Kidney capillary endothelial cell (primary cell): ENCODE measurements around the gene CNKSR1.
A peak's percentile ranks its signal among the peaks of the same experiment; 100 is the strongest.

ENCODE experiments used
- DNase-seq: peaks from one replicate; pipeline ENCODE4 v3.0.0-alpha.2; 2018; ENCODE audit warnings: low spot score

Gene CNKSR1

GRCh38 chr1:26184883-26185282 is 7.6 kb downstream of the CNKSR1 start:
- DNase-seq: no peak

GRCh38 chr1:26187882-26188281 is 10.6 kb downstream of the CNKSR1 start:
- DNase-seq: no peak

DNA sequence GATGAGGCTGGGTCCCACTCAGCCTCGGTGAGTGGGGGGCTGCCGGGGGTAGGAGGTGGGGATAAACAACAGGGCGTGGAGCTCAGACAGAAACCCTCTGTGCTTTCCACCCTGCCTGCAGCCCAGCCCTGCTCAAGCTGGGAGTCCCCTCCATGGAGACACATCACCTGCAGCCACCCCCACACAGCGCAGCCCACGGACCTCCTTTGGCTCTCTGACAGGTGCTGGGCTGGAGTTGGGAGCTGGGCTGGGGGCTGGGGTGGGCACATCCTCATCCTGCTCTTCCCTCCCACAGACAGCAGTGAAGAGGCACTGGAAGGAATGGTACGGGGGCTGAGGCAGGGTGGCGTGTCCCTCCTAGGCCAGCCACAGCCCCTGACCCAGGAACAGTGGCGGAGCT is 11.2 kb downstream of the CNKSR1 start:
- DNase-seq: no peak

GRCh38 chr1:26189331-26189730 is 12.0 kb downstream of the CNKSR1 start:
- no peak for DNase-seq

GRCh38 chr1:26189751-26190275 is 12.5 kb downstream of the CNKSR1 start:
- DNase-seq: no peak

GRCh38 chr1:26190373-26190987 is 13.2 kb downstream of the CNKSR1 start, which contains the start of gene CATSPER4:
TSS of gene CATSPER4 (plus strand) at chr1:26190602. CDS start at chr1:26190628, 26 bp downstream.
- DNase-seq: no peak

GRCh38 chr1:26191739-26192138 is 14.4 kb downstream of the CNKSR1 start:
- no peak for DNase-seq

DNA sequence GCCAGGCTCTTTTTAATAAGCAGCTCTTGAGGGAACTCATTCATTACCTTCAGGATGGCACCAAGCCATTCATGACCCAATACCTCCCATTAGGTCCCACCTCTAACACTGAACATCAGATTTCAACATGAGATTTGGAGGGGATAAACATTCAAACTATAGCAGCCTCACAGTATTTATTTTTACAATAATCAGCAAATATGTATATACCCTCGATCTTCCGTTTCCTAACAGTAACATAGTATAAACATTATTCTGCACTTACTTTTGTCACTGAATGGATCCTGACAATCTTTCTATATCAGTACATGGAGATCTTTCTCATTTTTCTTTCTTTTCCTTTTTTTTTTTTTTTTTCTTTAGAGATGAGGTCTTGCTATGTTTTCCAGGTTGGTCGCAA is 18.5 kb downstream of the CNKSR1 start:
- DNase-seq: no peak

DNA sequence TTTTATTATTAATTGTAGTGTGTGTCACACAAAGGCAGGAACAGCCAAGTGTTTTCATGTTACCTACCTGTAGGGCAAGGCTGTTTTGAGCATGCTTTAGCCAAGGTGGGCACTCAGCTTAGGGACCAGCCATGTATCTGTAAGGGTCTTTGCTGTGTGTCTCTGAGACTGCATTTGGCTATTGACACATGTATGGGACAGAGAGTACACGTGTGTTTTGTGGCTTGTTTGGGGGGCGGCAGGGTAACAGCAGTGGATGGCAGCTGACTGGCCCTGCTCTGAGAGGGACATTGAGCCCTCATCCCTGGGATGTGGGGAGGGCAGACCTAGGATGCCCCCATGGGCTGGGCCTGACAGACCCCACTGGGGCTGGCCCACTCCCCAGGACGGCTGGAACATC is 20.0 kb downstream of the CNKSR1 start:
- no peak for DNase-seq

DNA sequence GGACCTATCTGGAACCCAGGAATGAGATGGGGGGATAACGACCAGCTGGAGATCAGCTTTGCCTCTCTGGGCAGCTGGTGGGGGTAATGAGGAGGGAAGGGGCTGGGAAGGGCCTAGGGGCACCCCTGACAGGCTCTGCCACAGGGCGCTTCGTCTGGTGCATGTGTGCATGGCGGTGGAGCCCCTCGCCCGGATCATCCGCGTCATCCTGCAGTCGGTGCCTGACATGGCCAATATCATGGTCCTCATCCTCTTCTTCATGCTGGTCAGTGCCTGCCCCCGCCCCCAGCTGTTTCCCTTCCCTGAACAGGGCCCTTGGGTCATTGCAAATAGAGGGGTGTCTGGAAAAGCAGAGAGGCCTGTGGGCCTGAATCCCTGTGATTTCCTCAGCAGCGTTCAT is 20.5 kb downstream of the CNKSR1 start:
- DNase-seq: no peak

DNA sequence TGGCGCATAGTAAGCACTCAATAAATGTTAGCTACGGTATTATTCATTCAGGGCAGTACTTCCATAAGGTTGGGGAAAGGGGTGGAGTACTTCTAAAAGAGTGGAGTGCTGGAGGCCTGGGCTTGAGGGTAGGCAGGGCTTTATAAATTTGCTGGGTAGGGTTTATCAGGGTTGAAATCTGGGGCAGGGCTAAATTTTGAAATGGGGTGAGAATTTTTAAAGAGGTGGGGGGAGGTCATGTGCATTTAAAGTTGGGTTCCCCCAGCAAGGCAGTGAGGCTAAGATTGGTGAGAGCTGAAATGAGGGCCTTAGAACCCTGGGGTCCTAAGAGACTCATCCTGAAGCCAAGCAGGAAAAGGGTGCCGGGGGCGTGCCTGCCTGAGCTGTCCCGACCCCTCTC is 23.1 kb downstream of the CNKSR1 start:
- DNase-seq: no peak

GRCh38 chr1:26203642-26204318 is 26.5 kb downstream of the CNKSR1 start:
- no peak for DNase-seq

DNA sequence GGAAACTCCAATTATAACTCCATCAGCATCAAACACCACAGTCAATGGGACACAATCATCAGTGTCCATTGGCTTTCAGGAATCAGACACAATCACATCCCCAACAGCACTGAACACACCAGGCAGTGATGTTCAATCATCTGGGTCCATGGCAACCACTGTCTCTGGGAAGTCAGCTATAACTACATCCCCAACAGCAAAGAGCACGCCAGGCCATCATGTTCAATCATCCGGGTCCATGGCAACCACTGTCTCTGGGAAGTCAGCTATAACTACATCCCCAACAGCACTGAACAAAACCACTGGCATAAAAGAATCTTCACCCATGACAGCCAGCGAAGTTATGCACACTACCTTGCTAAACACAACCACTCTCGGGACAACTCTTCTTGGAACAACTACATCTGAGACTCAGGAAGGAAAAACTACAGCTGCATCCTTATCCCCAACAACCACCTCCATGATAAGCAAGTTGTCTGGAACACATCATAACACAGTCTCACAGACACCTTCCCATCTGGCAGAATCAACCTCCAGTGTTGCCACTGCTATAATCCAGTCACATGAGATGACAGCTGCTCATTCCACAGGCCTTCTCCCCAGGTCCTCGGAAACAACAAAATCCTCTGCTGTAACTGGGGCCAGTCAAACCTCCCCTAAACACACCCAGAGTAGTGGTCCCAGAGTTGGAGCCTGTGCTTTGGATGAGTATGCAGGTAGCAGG is 33.0 kb downstream of the CNKSR1 start:
- no peak for DNase-seq

DNA sequence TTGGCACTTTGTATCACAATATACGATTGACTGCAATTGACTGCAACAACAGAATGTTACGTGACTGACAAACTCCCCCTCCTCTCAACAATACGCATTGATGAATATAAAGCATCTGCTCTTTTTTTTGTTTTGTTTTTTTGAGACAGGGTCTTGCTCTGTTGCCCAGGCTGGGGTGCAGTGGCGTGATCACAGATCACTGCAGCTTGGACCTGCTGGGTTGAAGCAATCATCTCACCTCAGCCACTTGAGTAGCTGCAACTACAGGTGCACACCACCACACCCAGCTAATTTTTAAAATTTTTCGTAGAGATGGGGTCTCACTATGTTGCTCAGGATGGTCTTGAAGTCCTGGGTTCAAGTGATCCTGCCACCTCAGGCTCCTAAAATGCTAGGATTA is 35.4 kb downstream of the CNKSR1 start:
- no peak for DNase-seq

DNA sequence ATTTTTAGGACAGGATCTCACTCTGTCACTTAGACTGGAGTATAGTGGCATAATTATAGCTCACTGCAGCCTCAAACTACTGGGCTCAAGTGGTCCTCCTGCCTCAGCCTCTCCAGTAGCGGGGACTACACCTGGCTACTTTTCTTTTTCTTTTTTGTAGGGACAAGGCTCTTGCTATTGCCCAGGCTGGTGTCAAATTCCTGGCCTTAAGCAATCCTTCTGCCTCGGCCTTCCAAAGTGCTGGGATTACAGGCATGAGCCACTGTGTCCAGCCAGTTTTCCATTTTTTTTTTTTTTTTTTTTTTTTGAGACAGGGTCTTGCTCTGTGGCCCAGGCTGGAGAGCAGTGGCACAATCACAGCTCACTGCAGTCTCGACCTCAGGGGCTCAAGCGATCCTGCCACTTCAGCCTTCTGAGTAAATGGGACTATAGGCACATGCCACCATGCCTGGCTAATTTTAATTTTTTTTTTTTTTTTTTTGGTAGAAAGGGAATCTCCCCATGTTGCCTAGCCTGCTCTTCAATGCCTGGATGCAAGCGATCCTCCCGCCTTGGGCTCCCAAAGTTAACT is 36.1 kb downstream of the CNKSR1 start:
- DNase-seq: no peak

DNA sequence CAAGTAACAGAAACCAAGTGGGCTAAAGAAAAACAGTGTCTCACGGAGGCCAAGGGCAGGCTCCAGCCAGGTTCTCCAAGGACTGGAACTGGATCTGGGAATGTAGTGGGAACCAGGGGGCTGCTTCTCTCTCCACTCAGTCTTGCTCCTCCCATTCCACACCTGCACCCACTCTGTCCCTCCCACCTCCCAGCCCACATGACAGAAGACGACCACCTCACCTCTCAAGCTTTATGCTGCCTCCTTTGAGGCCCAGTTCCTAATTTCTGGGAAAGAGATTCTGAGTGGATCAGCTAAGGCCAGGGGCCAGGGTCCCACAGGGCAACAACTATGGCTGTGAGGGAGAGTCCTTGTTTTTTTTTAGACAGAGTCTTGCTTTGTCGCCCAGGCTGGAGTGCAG is 38.0 kb downstream of the CNKSR1 start:
- no peak for DNase-seq

- no peak for DNase-seq
Observed at GRCh38 chr1:26218906-26219494, 41.7 kb downstream of the CNKSR1 start.

DNA sequence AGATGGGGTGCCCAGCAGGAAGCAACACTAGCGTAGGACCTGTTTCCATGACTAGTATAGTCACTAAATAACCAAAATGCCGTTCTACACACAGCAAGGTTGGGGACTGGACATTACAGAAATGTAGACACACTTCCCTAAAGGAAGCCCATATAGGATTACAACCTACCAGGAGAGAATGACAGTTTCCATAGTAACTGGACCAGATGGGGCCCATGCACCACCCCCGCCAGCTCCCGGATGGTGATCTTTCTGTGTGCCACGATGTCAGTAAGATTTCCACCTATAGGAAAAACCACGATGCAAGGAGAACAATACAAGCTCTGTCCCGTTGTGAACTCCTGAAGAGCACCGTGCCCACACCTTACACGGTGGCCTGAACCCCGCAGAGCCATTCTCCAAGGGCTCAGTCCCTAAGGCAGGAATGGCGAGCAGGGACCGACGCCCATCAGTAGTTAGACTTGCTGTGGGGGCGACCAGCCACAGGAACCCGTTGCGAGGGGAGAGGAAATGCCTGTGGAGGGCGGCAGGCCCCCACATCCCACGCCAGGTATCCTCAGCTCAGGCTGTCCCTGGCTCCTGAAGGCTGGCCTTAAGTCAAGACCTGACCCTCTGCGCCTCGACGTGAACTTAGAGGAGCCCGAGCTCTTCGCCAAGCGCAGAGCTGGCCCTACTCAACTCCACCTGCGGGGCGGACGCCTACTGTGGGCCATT is 43.1 kb downstream of the CNKSR1 start:
- no peak for DNase-seq

- no peak for DNase-seq
Observed at GRCh38 chr1:26221094-26221493, 43.8 kb downstream of the CNKSR1 start.

DNA sequence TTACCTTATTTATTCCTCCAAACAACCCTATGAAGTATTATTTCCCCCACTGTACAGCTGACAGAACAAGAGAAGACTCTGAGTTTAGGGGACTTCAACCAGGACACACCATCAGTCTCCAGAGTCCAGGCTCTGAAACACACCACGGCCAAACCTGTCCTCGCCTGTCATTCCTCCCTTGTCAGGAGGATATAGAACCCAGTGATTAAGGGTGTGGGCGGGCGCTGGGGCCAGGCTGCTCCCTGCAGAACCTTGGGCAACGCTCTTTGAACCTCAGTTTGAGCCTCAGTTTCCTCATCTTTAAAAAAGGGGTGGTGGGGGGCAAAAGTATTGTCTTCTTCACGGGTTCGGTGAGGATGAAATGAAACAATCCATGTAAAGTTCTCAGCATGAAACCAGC is 47.3 kb downstream of the CNKSR1 start:
- DNase-seq: no peak

DNA sequence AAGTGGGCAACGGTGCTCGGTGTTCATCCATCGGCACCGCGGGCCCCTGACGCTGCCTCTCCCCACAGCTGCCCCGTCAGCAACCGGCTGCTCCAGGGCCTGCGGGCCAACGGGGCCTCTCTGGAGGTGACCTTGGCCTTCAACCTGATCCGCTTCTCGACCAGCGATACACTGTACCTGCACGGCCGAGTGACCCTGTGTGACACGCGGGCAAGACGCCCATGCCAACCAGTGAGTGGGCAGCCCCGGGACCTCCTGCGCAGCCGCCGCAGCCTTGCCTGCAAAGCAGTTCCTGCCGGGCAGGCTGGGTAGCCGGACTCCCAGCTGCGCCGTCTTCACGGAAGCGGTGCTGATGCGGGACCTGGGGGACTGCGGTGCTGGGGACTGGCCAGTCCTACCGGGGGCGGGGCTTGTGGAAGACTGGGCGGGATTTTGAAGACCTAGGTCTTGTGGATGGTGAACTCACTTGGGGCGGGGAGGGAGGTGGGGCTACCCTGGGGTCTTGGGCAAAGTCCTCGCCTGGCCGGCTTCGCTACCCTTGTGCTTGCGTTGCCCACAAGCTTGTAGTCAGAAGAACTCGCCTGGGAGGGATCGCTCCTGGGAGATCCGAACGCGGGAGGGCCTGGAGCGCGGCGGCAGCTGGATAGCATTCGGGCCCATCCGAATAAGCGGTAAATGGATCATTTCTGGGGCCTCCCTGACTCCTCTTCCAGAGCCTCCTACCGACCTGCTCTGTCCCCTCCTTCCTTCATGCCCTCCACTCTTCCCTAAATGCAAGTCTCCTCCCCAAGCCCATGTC is 47.9 kb downstream of the CNKSR1 start:
- DNase-seq: peak; percentile 17
